Medulla oblongata (tissue), 1 donor: ENCODE results near the gene OR12D1.

ENCODE experiments used
- DNase-seq: peaks from one replicate; pipeline ENCODE4 v3.0.0-alpha.2; 2015; ENCODE audit errors: extremely low spot score

Gene OR12D1

DNA sequence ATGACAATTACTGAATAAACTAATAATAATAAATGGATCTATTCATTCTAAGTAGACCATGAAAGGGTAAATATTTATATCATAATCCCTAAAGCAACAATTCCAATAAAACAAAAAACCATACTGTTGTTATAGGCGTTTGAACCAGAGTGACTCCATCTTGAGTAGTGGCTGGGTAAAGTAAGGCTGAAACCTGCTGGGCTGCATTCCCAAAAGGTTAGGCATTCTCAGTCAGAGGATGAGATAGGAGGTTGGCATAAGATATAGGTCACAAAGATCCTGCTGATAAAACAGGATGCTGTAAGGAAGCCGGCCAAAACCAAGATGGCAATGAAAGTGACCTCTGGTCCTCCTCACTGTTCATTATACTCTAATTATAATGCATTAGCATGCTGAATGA lies 50.6 kb downstream of the OR12D1 start:
- DNase-seq: no peak

DNA sequence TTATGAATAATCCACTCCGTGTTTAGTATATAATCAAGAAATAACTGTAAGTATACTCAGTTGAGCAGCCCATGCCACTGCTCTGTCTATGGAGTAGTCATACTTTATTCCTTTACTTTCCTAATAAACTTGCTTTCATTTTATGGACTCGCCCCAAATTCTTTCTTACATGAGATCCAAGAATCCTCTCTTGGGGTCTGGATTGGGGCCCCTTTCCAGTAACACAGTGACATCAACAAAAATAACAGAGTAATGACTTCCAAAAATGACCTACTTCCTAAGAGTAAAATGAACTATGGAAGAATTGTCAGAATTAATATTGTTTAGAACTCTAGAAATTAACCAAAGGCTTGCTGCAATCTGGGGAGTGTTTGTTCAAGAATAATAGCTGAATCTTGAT lies 51.1 kb downstream of the OR12D1 start:
- no peak for DNase-seq

DNA sequence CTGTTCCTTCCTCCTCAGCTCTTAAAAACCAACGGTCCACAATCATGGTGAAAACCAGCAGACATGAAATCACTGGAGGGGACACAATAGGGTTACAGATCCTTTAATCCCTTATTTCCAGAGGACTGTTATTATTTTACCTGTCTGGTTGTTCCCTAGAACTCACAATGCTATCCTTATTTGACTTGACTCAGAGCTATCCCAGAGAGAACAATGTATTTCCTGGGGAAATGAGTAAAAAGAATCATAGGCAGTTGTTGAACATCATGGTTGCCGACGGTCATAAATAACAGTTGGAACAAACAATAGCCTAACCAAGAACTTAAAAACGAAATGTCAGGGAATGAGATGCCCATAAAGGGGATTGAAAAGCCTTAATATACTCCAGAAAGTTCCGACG lies 51.5 kb downstream of the OR12D1 start:
- DNase-seq: no peak
